Measurements from ENCODE around the gene KRT28. TPM values are rescaled to one million over a fixed set of nuclear protein-coding genes. Genes with fewer than 3 reads are reported as not detected.

The KRT28 gene
- polyA plus RNA-seq, 3 donors = not detected

GRCh38 chr17:40818343-40818732, 18.6 kb upstream of the KRT28 start:
- H3K9me3 Mint-ChIP-seq = peaks cover 15 to 51% (median 35%) of the 10 kb centered on the region in 7 donors
- Histone ChIP-seq H4K20me1 (ENCODE audit: insufficient read depth, low read length) (no peaks in the 10 kb centered on the region), H3K36me3 (replicated peaks in 1 of 2; ENCODE audit: control insufficient read depth in 1 of 2, insufficient read depth in 2 of 2, low read length in 2 of 2) (peaks cover 0 to 9% of the 10 kb centered on the region in 2 donors), H3K4me3 (replicated peaks in 1 of 3; ENCODE audit: low read depth in 2 of 3, low read length in 3 of 3) (peak overlapping the region; percentile 77 to 99 (median 85)), H3K79me2 (ENCODE audit: insufficient read depth, low read length) (no peaks in the 10 kb centered on the region), H2AFZ (ENCODE audit: insufficient read depth, low read depth, low read length, poor library complexity, severe bottlenecking) (peak overlapping the region; percentile 81), H3K9ac (ENCODE audit: insufficient read depth, low read length, poor library complexity, severe bottlenecking) (peak overlapping the region; percentile 64), H3K27me3 (ENCODE audit: control insufficient read depth in 2 of 2, insufficient read depth in 2 of 2, low read length in 2 of 2) (peaks cover 13 to 38% of the 10 kb centered on the region in 2 donors), H3K27ac (ENCODE audit: low read depth in 1 of 2, low read length in 2 of 2) (peak overlapping the region; percentile 42 to 48), H3K4me1 (ENCODE audit: control insufficient read depth in 1 of 2, insufficient read depth in 2 of 2, low read length in 2 of 2) (peaks cover 8 to 14% of the 10 kb centered on the region in 2 donors), H3K9me3 (replicated peaks in 1 of 2; ENCODE audit: control insufficient read depth in 1 of 2, insufficient read depth in 1 of 2, low read length in 2 of 2) (peaks cover 7 to 17% of the 10 kb centered on the region in 2 donors), H3K4me2 (replicated peaks; ENCODE audit: extremely low read depth, low read length, poor library complexity, severe bottlenecking) (peak overlapping the region; percentile 82)
- H3K4me3 Mint-ChIP-seq = peak overlapping the region; percentile 82 to 92
- DNase-seq = no peak
- peaks cover 12 to 15% of the 10 kb centered on the region in 2 donors for H3K36me3 Mint-ChIP-seq
- TF ChIP-seq, protein P1, sequence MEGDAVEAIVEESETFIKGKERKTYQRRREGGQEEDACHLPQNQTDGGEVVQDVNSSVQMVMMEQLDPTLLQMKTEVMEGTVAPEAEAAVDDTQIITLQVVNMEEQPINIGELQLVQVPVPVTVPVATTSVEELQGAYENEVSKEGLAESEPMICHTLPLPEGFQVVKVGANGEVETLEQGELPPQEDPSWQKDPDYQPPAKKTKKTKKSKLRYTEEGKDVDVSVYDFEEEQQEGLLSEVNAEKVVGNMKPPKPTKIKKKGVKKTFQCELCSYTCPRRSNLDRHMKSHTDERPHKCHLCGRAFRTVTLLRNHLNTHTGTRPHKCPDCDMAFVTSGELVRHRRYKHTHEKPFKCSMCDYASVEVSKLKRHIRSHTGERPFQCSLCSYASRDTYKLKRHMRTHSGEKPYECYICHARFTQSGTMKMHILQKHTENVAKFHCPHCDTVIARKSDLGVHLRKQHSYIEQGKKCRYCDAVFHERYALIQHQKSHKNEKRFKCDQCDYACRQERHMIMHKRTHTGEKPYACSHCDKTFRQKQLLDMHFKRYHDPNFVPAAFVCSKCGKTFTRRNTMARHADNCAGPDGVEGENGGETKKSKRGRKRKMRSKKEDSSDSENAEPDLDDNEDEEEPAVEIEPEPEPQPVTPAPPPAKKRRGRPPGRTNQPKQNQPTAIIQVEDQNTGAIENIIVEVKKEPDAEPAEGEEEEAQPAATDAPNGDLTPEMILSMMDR (IDR thresholded peaks at IDR 0.05) = no peak
- H3K4me1 Mint-ChIP-seq = peaks cover 12% of the 10 kb centered on the region
- peaks cover 24 to 39% (median 25%) of the 10 kb centered on the region in 3 donors for H3K27me3 Mint-ChIP-seq (ENCODE audit: low read depth in 3 of 3)
- peak overlapping the region; percentile 41 to 84 (median 79) for H3K27ac Mint-ChIP-seq
- intact Hi-C loops (cut with micrococcal nuclease) = loop anchor here in 1 of 2 donors (5.0 kb wide), 2 partner anchors 729 to 849 kb away; no protein-coding TSS in a partner anchor
- 0% methylated on average over 1 of the region's 7 CpGs for WGBS (ENCODE audit: insufficient coverage)

GRCh38 chr17:40817103-40817682, 17.4 kb upstream of the KRT28 start:
- DNase-seq = no peak
- Histone ChIP-seq H3K4me3 (replicated peaks in 1 of 3; ENCODE audit: low read depth in 2 of 3, low read length in 3 of 3) (no peak overlapping the region), H3K4me1 (ENCODE audit: control insufficient read depth in 1 of 2, insufficient read depth in 2 of 2, low read length in 2 of 2) (peaks cover 8 to 14% of the 10 kb centered on the region in 2 donors), H3K4me2 (replicated peaks; ENCODE audit: extremely low read depth, low read length, poor library complexity, severe bottlenecking) (no peak overlapping the region), H3K79me2 (ENCODE audit: insufficient read depth, low read length) (no peaks in the 10 kb centered on the region), H2AFZ (ENCODE audit: insufficient read depth, low read depth, low read length, poor library complexity, severe bottlenecking) (no peak overlapping the region), H4K20me1 (ENCODE audit: insufficient read depth, low read length) (no peaks in the 10 kb centered on the region), H3K27me3 (ENCODE audit: control insufficient read depth in 2 of 2, insufficient read depth in 2 of 2, low read length in 2 of 2) (peaks cover 23 to 46% of the 10 kb centered on the region in 2 donors), H3K9ac (ENCODE audit: insufficient read depth, low read length, poor library complexity, severe bottlenecking) (no peak overlapping the region), H3K36me3 (replicated peaks in 1 of 2; ENCODE audit: control insufficient read depth in 1 of 2, insufficient read depth in 2 of 2, low read length in 2 of 2) (peaks cover 0 to 9% of the 10 kb centered on the region in 2 donors), H3K27ac (ENCODE audit: low read depth in 1 of 2, low read length in 2 of 2) (no peak overlapping the region), H3K9me3 (replicated peaks in 1 of 2; ENCODE audit: control insufficient read depth in 1 of 2, insufficient read depth in 1 of 2, low read length in 2 of 2) (peaks cover 7 to 17% of the 10 kb centered on the region in 2 donors)
- H3K9me3 Mint-ChIP-seq = peaks cover 15 to 50% (median 35%) of the 10 kb centered on the region in 7 donors
- WGBS (ENCODE audit: insufficient coverage) = 100% methylated on average over 3 of the region's 4 CpGs
- intact Hi-C loops (cut with micrococcal nuclease) = loop anchor here in 1 of 2 donors (5.0 kb wide), 2 partner anchors 730 to 850 kb away; no protein-coding TSS in a partner anchor
- peak overlapping the region in 1 of 2 donors; percentile 54 for H3K4me3 Mint-ChIP-seq
- TF ChIP-seq, protein P1 (IDR thresholded peaks at IDR 0.05) = no peak
- peaks cover 12% of the 10 kb centered on the region in 2 donors for H3K36me3 Mint-ChIP-seq
- peaks cover 12% of the 10 kb centered on the region for H3K4me1 Mint-ChIP-seq
- peaks cover 22 to 43% (median 26%) of the 10 kb centered on the region in 3 donors for H3K27me3 Mint-ChIP-seq (ENCODE audit: low read depth in 3 of 3)
- peak overlapping the region in 1 of 7 donors; percentile 42 for H3K27ac Mint-ChIP-seq

Measured in CD14-positive monocyte (primary cell).